Bone marrow (tissue), 2 donors: Measurements from ENCODE around the gene CNMD.

ENCODE experiments used
- DNase-seq, 2 donors: peaks; one replicate each; lab custom pipeline; 2025; lab: John Stamatoyannopoulos, UW

CNMD gene

GRCh38 chr13:52739468-52740071 lies at the start of gene CNMD:
TSS of gene CNMD (minus strand) at chr13:52739820. CDS start at chr13:52739701, 119 bp downstream.
- DNase-seq, result no peak

DNA sequence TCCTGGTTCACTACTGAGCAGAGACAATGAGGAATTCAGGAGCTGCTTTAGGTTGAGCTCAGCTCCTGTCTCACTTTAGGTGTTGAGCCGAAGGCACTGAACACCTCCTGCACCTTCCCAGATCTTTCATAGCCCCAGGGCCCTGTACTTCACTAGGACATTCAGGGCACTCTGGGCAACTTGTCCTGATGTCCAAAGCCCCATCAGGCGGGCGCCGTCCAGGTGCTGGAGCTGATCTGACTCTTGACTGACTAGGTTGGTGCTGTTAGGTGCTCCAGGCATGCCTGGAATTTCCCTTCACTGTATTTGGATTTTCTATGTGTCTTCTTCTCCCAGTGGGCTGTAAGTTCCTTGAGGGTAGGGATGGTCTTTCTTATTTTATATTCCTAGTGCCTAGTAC lies 48.4 kb upstream of the CNMD start:
- DNase-seq, result no peak

DNA sequence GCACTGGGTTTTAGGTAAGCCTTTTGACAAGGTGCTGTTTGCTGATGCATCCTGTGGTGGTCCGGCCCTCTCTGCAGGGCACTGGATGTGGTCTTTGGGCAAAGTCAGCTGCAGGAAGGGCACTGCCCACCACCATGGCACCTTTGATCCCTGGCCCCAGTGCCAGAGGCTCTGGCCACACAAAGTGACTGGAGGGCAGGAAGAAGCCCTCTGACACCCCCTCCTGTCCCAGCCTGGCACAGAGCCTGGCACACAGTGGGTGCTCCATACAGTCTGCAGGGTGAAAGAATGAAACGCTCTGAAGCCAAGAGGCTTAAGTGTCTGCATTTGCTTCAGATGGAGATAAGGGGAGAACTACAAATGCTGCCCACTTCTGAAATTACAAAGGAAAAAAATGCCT lies 47.6 kb upstream of the CNMD start:
- no peak for DNase-seq

- no peak for DNase-seq
Measured at GRCh38 chr13:52786766-52787165, 47.1 kb upstream of the CNMD start.

- no peak for DNase-seq
Measured at GRCh38 chr13:52785739-52786138, 46.1 kb upstream of the CNMD start.

GRCh38 chr13:52784591-52785340 lies 45.1 kb upstream of the CNMD start:
- DNase-seq, result no peak

DNA sequence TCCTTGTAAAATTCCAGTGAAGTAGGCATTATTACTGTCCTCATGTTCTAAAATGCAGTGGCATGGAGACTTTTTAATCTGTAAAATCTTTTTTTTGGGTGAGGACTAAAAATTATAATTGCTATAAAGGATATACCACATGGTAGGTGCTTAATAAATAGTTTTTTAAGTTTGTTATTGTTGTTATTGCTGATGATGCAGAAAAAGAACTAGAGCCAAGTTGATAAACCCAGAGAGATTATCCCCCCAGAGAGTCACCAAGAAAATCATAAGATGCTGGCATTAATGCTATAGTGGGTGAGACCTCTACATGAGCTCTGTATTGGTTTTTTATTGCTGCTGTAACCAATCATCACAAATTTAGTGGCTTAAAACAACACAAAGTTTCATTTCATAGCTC lies 44.3 kb upstream of the CNMD start:
- DNase-seq, result no peak

- DNase-seq, result no peak
Measured at GRCh38 chr13:52782471-52783448, 43.1 kb upstream of the CNMD start.

DNA sequence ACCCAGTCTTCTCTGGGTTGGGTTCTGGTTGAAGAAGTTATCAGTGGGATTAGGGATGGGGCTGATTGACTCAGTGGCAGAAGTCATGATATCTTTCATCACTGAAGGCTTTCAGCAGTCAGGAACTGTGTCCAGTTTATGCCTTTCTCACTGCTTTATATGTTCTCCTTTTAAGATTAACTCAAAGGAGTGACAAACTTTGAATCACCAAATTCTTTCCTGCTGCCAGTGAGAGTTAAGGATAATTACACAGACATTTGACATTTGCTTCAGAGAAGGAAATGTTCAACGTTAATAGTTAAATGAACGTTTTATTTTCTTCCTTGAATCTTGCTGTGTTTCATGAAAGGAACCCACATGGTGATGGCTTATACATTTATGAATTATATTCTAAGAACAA lies 41.0 kb upstream of the CNMD start:
- no peak for DNase-seq

DNA sequence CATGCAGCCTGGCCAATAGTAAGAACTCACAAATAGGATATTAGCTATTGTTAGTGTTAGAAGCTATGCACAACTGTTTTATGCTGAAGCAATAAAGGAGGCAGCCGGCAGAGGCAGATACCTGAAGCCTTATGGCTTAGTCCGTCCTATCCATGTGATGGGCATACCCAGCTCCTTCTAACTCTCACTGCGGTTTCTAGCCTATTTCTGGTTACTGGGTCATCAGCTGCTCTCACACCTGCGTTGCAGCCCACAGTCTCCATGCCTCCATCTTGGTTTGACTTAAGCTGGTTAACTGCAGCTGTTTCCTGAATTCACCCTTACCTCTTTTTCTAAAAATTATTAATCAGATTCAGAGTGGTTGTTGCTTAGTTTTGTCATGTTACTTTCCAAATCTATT lies 40.5 kb upstream of the CNMD start:
- no peak for DNase-seq

DNA sequence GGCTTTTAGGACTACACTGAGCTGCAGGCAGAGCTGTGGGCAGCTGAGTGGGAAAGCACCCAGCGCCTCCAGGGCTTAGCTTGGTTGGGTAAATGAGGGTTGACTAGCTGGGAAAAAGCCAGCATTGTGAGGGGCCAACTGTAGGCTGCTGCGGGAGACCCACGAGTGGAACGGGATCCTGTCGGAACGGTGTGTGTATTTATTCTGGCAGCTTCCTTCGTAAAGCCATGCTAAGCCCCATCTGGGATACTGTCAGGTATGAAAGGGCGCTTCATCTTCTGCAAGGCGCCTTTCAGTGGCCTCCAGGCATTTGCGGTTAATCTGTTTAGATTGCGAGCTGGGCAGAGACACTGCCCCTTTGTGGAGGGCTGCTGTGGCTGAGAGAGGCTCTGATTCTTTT lies 39.5 kb upstream of the CNMD start:
- no peak for DNase-seq

- DNase-seq, result no peak
Measured at GRCh38 chr13:52776726-52777125, 37.1 kb upstream of the CNMD start.

- DNase-seq, result no peak
Measured at GRCh38 chr13:52775511-52775910, 35.9 kb upstream of the CNMD start.

GRCh38 chr13:52767949-52768516 lies 28.4 kb upstream of the CNMD start:
- no peak for DNase-seq

DNA sequence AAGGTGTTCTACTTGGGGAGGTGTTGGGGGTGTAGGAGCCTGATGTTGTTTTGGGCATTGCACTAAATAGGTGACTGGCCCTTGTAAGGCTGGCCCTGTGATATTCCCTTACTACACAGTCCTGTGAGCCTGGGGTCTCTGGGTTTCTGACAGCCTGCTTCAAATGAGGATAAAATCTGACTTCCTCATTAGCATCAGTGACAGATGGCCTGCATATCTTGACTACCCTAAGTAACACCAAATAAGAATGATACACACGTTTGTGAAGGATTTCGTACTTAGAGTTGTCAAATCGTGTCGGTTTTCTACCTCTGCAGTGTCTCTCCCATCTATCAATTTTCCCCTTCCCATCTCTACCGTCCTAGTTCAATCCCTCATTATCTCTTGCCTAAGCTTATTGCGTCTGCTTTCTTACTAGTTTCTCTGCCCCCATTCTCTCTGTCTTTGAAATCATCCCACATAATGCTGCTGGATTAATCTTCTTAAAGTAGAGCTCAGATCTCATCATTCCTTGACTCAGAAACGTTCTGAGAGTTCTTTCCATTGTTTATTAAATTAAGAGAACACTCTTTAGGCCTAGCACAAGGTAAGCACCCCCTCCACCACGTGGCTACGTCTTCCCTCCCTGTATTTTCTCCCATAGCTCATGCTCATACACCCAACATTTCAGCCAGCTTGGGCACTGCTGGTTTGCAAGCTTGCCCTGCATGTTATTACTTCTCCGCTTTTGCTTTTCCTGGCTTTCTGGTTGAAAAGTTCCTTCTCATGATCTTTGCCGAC lies 26.2 kb upstream of the CNMD start:
- no peak for DNase-seq

DNA sequence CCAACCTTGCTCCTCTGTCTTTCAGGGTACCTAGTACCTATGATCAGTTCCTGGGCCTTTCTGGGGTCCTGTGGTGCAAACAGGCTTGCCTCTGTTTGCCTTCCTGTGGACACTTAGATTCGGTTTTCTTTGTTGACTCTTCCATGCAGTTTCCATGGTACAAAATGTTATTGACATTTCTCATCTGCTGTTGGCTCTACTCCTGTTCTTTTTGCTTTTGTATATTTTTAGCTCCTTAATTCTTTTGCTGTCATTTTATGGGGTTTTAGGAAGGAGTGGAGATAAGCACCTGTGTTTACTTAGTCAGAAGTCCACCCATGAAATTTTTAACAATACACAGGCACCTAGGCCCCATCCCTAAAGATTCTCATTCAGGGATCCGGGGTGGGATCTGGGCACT lies 20.5 kb upstream of the CNMD start:
- no peak for DNase-seq

DNA sequence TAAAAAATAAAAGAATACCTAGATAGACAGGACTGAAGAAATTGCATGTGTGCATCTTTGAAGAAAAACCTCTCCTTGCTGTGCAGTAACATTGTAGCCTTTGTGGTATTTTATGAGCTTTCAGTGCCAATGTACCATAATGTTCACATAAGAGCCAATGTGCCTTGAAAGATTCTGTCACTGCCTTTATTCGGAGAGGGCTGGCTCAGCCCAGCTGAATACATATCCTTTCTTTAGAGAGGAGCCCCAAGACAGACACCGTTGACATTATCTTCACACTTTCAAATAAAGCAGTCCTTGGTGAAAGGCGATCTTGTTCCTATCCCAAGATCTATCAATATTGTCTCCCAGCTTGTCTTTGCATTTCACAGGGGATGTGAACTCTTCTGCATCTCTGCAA lies 18.5 kb upstream of the CNMD start:
- no peak for DNase-seq

DNA sequence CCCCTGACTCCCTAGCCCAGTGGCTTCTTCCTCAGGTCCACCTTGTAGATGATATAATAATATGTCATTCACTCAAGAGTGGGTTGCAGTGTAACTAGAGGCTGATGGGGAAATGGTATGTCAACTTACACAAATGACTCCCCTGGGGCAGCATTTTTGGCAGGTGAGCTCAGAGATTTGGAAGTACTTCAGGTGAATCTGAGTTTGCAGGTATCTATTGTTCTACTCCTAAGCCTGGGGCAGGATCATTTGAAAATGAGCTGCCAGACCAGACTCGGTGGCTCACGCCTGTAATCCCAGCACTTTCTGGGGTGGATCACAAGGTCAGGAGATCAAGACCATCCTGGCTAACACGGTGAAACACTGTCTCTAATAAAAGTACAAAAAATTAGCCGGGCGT lies 11.6 kb upstream of the CNMD start:
- no peak for DNase-seq

DNA sequence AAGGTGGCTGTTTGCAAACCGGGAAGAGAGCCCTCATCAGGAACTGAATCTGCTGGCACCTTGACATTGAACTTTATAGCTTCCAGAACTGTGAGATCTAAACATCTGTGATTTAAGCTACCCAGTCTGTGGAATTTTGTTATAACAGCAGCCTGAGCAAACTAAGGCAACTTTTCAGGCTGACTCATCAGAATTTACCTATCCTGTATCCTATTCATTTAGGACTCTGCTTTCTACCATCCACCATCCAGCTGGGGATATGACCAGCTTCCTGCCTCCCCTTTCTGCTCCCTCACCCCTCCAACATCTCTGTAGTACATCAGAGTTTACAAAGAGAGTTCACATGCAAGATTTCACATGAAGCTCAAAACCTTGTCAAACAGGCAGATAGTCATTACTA lies 11.1 kb upstream of the CNMD start:
- no peak for DNase-seq

GRCh38 chr13:52749419-52749818 lies 9.8 kb upstream of the CNMD start:
- no peak for DNase-seq

DNA sequence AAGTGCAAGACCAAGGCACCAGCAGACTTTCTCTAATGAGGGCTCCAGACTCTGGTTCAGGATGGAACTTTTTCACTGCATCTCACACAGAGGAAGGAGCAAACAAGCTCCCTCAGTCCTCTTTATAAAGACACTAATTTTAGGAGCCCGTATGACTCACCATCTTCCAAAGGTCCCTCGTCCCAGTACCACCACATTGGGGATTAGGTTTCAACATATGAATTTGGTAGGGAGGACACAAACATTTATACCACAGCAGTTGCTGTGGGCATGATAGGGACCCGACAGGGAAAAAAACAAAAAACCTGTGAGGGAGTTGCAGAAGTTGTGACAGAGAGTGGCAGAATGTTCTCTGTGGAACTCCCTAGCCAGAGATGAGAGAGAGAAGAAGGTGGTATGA lies 6.5 kb upstream of the CNMD start:
- no peak for DNase-seq
